GM21737 (cell line): ENCODE data around the gene RFPL1.
"Not testable (repeated sequence)": the region's sequence is repeated elsewhere in the genome, so short reads cannot be mapped to it uniquely, and the experiment has no call there.

Experiments
- ATAC-seq: cut with Tn5 transposase; IDR thresholded peaks from one replicate; pipeline ENCODE4 v1.9.1; 2021; ENCODE audit warnings: mild to moderate bottlenecking, moderate library complexity; ENCODE audit not compliant: unreplicated experiment

RFPL1 gene

GRCh38 chr22:29476116-29476515, 37.7 kb downstream of the RFPL1 start:
- ATAC-seq: no peak

GRCh38 chr22:29477723-29478318, 39.4 kb downstream of the RFPL1 start:
- ATAC-seq: no peak

- ATAC-seq: no peak
Observed at GRCh38 chr22:29478326-29479276, 40.2 kb downstream of the RFPL1 start.

GRCh38 chr22:29479417-29480261, 41.3 kb downstream of the RFPL1 start, which contains the start of gene NEFH:
Gene NEFH (plus strand): TSS chr22:29480218. CDS start chr22:29480263, 45 bp downstream.
- no peak for ATAC-seq

DNA sequence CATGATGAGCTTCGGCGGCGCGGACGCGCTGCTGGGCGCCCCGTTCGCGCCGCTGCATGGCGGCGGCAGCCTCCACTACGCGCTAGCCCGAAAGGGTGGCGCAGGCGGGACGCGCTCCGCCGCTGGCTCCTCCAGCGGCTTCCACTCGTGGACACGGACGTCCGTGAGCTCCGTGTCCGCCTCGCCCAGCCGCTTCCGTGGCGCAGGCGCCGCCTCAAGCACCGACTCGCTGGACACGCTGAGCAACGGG, 41.8 kb downstream of the RFPL1 start:
- ATAC-seq: no peak

- ATAC-seq: no peak
Observed at GRCh38 chr22:29480512-29481264, 42.3 kb downstream of the RFPL1 start.

- no peak for ATAC-seq
Observed at GRCh38 chr22:29481265-29482000, 43.0 kb downstream of the RFPL1 start.

GRCh38 chr22:29482253-29482652, 43.9 kb downstream of the RFPL1 start:
- ATAC-seq: no peak

- no peak for ATAC-seq
Observed at GRCh38 chr22:29482726-29483125, 44.3 kb downstream of the RFPL1 start.

DNA sequence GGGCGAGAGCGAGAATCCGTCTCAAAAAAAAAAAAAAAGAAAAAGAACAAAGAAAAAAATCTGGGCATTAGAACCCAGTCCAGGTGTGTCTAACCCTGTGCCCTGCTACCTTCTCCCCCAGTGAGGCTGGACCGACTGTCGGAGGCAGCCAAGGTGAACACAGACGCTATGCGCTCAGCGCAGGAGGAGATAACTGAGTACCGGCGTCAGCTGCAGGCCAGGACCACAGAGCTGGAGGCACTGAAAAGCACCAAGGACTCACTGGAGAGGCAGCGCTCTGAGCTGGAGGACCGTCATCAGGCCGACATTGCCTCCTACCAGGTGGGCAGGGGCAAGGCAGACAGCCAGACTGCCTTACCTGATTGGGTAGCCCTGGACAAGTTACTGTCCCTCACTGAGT, 44.9 kb downstream of the RFPL1 start:
- no peak for ATAC-seq

- no peak for ATAC-seq
Observed at GRCh38 chr22:29484642-29485041, 46.3 kb downstream of the RFPL1 start.

DNA sequence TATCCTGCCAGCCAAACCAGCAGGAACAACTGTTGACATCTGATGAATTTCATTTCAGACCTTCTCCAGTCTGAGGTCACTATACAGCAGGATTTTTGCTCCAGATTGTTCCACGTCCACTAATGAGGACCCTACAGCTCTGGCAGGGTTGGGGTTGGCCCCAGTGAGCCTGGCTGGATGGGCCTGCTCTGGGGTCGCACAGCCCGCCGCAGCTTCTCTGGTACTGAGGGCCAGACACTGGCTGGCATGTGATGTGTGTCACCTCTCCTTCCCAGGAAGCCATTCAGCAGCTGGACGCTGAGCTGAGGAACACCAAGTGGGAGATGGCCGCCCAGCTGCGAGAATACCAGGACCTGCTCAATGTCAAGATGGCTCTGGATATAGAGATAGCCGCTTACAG, 47.1 kb downstream of the RFPL1 start:
- no peak for ATAC-seq

GRCh38 chr22:29487426-29487986, 49.1 kb downstream of the RFPL1 start:
- no peak for ATAC-seq

DNA sequence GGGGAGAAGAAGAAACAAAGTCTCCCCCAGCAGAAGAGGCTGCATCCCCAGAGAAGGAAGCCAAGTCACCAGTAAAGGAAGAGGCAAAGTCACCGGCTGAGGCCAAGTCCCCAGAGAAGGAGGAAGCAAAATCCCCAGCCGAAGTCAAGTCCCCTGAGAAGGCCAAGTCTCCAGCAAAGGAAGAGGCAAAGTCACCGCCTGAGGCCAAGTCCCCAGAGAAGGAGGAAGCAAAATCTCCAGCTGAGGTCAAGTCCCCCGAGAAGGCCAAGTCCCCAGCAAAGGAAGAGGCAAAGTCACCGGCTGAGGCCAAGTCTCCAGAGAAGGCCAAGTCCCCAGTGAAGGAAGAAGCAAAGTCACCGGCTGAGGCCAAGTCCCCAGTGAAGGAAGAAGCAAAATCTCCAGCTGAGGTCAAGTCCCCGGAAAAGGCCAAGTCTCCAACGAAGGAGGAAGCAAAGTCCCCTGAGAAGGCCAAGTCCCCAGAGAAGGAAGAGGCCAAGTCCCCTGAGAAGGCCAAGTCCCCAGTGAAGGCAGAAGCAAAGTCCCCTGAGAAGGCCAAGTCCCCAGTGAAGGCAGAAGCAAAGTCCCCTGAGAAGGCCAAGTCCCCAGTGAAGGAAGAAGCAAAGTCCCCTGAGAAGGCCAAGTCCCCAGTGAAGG, 50.9 kb downstream of the RFPL1 start:
- ATAC-seq: not testable (repeated sequence)

DNA sequence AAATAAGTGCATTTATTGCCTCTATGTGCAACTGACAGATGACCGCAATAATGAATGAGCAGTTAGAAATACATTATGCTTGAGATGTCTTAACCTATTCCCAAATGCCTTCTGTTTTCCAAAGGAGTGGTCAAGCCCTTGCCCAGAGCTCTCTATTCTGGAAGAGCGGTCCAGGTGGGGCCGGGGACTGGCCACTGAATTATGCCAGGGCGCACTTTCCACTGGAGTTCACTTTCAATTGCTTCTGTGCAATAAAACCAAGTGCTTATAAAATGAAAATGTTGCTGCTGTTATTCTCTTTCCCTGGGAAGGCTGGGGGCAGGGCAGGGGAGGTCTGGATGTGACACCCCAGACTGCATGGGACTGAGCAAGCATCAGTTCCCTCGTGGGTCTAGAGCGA, 52.6 kb downstream of the RFPL1 start:
- no peak for ATAC-seq
